GM21576 (cell line): Measurements from ENCODE around the gene CTNNB1.

Experiments used
- ATAC-seq: cut with Tn5 transposase; IDR thresholded peaks from one replicate; pipeline ENCODE4 v1.9.1; 2021; ENCODE audit warnings: mild to moderate bottlenecking, moderate library complexity; ENCODE audit not compliant: unreplicated experiment

CTNNB1 gene

DNA sequence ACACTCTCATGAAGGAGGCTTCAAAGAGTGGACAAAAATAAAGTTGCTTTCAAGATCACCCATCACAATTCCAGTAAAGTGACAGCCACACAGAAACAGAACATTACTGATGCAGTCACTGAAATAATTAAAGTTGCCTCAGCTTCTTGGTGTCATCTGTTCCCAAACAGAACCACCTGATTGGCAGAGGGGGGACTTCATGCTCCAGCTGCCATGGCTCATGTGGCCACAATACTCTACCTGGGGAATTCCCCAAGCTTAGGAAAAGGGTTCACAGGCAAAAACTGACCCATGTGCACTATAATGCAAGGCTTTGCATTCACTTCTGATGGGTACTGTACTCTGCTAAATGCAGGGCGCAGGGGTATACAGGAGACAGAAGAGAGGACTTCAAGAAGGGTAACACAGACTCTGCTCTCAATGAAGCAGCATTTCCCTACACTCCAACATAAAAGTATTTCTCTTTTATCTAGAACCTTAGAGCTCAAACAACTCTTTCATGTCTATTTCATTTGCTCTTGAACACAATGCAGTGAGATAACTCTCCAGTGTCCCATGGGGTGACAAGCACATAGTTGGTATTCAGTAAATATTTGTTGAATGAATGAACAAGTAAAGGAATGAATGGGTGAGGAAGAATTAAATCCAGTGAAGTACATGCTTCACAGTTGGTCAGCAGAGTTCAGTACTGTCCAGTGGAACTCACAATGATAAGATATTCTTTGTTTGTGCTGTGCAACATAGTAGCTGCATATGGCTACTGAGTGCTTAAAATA lies 8.6 kb upstream of the CTNNB1 start:
- no peak for ATAC-seq

DNA sequence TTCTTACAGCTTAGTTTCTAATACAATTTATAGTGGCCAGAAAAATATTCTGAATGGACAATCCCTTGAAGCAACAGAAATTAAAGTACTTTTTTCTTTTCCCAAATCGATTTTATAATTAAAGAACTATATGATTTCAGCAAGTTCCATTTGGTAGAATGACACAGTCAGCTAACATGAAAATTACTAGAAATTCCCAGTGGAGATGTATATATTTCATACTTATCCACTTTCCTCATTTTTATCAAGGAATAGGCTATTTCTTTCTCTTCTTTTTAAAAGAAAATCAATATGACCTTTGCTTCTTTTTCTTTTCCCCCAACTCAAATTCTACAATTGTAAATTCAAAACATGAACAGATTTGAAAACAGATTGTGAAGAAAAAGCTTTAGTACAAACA lies 6.4 kb upstream of the CTNNB1 start:
- no peak for ATAC-seq

DNA sequence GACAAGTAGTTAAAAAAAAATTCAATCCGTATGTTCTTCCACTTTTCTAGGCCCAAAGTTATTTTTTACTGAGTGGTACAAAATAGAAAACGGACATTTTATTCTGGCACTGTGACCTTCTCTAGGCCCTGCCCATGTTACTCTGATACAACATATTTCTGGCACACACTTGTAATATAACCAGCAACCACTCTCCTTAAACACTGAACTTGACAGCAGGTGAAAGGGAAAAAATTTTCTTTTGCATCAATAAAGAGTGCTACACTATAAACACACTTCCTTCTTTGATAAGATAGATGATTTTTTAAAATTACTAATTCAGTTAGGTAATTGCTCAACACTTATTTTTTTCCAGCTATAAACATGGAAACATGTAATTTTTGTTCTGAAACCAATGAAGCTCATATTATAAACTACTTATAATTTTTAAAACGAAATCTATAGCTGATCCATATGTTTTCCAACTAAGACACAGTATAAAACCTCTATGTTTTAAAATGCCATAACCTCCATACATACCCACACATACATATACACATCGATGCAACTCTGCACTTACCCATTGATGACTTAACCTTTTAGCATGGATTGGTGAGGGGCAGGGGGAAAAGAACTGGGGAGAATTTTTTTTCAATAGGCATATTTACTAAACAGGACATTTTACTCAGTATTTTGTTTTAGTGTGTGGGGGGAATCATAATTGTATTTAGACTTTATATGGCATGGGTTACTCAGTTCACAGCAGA lies 5.3 kb upstream of the CTNNB1 start:
- ATAC-seq, result no peak

DNA sequence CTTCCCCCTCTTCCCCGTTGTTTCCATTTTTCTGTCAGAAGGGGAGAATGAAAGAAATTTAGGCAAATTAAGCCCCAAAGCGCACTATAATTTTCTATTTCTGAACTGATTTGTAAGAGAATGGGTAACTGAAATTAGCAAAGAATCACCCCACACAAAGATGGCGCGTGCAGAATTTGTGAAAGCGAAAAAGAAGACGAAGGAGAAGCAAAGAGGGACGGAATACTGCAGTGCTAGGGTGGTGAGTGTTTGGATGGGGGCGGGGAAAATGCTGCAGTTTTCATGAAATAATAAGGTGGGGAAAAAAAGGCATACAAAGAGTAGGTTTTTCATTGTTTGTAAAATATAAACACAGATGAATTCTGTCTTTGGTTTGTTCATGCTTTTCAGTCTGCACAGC lies 4.6 kb upstream of the CTNNB1 start:
- no peak for ATAC-seq

DNA sequence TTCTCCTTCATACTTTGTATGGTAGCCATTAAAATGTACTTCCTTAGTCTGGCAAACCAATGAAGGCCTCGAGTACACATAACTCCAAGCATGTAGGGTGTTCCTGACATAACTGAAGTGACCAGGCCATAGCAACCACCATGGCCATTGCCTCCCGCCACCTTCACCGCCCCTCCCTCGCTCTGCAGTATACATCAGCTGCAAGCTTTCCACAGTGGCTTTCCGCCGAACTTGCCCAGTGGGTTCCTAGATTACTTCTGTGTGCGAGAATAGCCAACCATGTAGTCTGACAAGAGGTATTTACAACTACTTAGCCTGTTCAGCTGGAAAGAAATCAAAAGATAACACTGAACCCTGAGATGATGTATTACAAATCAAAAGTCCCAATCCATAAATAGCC lies 3.4 kb upstream of the CTNNB1 start:
- no peak for ATAC-seq

DNA sequence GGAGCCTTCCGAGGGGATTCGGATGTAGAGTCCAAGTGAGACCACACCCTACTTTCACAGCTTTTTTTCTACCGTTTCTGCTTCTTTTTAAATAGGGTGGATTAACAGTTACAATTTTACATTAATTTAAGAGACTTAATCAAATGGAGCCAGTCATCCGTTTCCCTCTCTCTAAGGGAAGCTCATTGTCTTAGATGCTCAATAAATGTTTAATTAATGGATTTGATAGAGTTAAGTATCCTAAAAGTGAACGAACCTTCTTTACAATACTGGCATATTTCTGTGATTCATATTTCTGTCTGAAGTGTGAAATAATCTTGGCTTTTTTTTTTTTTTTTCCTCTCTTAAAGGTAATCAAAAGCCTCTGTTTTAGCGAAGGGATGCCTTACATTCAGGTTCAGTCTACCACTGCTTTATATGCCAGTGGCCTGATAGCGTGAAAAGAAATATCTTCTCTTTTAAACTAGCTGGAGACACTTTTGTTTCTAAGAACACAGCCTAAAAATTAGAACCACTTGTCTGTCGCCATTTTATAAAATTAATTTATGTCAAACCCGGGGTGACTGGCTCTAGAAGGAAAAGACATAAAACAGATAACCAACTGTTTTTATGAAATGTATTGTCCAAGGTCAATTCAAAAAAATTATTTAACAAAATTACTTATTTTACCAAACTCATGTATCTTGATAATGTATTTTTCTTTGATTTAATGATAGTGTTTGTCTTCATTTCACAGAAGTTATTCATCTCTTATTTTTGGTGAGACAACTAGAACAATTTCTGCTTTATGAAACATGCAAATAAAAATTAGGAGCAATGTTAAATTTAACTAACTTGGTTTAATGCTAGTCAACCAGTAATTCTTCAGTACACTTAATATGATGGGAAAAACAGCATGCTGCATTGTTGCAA lies 2.5 kb upstream of the CTNNB1 start:
- ATAC-seq, result no peak

DNA sequence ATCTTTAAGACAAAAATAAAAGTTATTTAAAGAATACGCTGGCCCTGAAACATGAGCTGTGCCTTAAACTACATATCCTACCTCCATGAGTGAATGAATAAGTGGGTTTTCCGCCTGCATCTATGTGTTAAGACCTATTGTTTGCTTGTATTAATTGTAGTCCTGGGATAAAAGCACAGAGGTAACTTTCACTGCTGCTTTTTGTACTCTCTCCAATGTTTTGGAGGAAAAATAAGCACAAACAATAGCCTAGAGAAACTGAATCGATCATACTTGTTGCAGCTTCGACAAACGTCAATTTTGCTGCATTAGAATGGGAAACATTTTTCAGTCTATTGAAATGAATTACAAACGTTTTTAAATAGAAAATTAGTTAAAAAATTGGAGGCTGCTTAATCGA lies 1.3 kb upstream of the CTNNB1 start:
- no peak for ATAC-seq

DNA sequence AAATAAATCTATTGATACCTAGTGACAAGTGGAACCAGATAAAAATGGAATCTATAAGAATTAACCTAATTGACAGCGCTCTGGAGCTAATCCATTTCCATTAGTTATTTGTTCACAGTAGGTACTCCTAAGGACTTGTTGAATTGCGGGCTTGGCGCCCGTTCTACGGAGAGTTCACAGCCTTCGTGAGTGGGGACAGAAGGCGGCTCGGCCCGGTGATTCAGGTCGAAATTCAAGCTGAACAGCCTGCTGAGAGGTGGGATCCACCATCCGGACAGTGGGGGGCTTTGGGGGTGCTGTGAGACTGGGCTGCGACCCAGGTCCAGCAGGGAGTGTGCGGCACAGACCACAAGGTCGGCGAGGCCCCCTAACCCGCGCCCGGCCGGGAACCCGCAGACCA lies 779 bp upstream of the CTNNB1 start:
- no peak for ATAC-seq

DNA sequence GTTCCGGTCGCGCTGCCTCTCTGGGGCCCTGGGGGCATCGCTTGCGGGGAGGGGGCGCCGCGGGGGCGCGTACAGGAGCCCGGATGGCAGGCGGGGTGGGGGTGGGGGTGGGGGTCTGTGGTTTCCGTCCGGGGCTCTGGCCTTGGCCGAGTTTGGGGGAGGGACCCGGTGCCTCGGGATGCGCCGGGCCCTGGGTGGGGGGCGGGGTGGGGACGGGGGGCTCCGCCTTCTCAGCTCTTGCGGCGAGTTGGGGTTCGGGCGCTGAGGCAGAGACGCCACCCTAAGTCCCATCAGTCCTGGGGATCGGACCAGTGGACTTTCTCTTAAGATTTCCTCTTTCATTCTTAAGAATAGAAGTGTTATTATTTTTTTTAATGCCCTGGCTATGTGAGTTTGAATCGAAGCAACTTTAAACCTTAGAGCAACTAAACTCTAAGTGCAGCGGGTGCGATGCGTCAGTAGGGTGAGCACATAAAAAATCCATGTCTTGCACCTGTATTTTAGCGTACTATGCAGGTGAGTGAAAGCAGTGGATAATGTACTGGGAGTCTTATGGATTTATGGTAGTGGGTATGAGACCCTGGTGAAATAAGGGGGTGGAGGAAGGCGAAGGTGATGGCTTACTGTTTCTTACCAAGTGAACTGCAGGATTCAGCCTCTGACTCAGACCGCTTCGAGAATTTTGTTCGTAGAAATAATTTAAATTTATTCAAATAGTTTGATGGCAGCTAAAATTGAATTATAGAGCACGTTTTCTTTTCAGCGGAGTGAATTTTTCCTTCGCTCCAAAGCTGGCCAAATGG lies 762 bp downstream of the CTNNB1 start:
- ATAC-seq, result peak; percentile 6

DNA sequence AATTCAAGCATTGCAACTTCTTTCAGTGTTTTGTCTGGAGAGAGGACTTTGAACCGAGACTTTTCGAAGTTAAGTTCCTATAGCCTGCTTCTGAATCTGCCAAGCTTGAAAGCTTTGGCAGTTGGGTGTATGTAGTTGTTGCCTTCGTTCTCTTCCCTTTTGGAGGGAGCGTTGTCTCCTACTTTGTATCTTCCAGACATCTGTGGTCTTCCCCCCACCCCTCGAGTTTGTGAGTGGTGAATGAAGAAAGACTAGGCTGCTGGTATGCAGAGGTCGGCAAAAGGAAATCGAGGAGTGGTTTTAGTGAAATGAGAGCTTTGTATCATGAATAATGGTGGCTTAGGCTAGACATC lies 1.3 kb downstream of the CTNNB1 start:
- ATAC-seq, result no peak

DNA sequence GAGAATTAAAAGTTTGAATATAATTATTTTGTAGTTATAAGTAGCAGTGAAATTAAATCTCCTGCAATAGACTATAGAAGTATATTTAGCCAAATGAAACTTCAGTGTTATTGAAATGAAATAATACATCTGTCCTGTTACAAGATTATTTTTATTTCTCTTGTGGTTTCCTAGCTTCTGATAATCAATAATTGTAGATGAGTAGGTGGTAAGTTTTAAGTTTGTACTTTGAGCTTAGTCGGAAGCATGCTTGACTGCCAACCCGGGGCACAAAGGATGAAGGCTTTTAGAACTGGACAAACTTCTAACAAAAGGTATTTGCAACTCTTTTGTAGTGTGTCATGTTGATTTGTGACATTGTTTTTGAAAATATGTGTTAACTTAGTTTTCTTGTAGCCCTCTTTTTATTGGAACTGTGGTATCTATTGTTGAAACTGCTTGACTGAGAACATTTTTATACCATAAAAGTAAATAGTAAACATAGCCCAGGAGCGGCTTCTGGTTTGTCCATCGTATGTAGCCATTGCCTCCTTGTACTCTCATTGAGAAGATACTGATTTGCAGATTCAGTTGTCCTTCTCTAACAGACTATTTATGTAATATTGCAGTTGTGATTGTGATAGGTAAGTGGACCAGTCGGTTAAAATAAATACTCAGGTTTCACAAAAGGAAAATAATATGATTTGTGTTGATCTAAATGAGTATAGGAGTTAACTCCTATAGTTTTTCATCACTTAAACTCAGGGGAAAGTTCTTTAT lies 2.9 kb downstream of the CTNNB1 start:
- ATAC-seq, result no peak

DNA sequence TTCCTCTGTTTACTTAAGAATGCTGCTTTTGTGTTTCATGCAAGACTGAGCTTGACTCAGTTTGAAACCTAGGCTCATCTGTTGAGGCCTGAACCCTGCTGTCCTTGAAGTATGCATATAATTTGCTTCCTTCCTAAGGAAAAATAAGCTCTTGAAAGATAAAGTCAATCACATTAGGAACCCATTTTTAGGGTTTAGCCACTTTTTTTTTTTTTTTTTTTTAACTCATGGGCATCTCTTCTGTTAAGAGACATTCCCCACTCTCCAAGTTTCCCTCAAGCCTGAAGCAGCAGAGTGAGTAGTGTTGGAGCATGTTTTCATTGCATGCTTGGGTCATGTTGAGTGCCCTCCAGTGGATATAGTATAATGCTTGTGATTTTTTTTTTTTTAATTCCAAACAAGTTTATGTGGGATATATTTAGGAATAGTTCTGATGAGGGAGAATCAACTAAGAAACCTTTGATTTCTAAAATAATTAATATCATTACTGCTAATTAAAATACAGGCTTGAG lies 3.6 kb downstream of the CTNNB1 start:
- no peak for ATAC-seq

DNA sequence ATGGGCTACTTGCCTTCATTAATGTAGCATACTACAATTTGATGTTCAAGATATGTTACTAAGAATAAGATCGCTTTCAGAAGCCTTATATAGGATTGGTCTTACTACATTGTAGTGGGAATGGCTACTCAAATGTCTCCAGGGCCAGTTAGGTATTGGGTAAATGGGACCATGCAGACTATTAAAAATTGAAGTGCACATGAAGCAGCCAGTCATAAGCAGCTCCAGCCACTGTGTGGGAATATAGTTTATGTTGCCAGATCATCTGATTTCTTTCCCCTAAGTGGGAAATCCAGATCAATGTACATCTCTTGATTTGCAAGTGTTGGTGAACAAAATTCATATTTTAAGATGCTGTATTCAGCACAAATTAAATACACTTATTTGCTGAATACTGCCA lies 5.1 kb downstream of the CTNNB1 start:
- no peak for ATAC-seq

DNA sequence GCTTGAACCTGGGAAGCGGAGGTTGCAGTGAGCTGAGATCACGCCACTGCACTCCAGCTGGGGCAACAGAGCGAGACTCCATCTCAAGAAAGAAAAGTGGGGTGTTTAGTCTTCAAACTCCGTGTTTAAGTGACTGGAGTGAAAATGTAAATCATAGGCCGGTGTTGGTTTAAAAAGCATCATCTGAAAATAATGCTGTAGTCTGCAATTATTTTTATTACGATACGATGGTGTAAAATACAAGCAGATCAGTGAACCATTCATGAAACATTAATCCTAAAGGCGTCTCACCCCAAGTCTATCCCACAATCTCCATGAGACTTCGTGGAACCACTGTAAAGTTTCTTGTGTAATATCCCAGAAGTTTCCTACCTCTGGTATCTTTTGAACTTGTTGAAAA lies 6.3 kb downstream of the CTNNB1 start:
- no peak for ATAC-seq

DNA sequence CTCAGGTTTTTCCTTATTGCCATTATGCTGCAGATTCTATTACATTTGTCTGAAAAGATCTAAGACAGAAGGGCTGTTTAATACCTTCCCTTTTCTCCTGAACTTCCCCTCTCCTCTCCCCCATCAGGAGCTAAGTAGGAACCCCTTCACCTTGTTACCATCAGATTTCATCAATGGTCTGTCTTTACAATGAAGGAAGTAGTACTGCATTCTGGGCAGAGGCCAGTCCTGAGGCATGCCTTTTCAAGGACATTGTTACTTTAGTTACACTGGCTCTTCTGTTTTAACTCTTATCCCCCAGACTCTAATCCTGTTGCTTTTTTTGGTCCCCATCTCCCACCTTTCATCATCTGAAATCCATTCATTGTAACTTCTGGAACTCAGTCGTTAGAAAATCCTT lies 8.1 kb downstream of the CTNNB1 start:
- no peak for ATAC-seq

DNA sequence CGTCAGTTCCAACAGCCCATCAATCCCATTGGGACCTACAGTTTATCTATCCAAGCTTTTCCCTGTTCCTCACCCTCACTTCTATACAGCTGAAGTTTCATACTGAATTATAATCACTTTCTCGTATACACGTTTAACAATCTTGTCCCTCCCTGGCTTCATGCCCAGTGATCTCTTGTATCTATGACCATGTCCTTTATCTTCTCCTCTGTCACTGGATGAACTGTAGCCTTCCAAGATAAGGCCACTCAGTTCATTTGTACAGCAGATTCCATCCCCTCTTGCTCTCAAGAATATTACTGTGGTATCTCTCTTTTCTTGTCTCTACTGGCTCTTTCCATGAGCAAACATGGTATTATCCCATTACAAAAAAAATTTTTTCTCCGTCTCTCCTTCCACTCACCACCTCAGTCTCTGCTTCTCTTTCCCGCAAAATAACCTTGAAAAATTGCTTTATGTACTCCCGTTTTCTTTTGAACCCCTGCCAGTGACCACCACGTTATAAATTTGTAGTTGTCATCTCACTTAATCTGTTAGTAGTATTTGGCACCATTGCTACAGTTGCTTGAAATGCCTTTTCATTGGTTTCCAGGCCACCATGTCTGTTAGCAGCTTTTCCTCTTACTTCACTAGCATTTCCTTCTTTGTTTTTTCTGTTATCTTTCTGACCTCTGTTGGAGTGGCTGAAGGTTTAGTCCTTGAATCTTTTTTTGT lies 9.4 kb downstream of the CTNNB1 start:
- no peak for ATAC-seq

DNA sequence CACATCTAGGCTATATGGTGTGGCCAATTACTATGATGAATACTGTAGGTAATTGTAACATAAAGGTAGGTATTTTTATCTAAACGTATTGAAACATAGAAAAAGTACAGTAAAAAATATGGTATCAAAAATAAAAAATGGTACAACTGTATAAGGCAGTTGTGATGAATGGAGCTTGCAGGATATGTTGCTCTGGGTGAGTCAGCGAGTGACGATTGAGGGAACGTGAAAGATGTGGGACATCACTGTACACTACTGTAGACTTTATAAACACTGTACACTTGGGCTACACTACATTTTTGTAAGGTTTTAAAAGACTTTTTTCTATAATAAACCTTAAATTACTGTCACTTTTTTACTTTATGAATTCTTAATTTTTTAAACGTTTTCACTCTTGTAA lies 10.3 kb downstream of the CTNNB1 start:
- no peak for ATAC-seq

DNA sequence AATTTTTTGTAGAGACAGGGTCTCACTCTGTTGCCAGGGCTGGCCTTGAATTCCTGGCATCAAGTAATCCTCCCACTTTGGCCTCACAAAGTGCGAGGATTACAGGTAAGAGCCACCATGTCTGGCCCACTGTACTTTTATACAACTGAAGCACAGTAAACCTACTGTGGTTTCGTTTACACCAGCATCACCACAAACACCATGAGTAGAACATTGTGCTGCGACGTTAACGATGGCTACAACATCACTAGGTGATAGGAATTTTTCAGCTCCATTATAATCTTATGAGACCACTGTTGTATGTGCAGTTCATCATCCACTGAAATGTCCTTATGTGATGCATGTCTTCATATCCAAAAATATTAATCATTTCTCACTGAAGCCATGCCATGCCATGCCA lies 11.7 kb downstream of the CTNNB1 start:
- ATAC-seq, result no peak

DNA sequence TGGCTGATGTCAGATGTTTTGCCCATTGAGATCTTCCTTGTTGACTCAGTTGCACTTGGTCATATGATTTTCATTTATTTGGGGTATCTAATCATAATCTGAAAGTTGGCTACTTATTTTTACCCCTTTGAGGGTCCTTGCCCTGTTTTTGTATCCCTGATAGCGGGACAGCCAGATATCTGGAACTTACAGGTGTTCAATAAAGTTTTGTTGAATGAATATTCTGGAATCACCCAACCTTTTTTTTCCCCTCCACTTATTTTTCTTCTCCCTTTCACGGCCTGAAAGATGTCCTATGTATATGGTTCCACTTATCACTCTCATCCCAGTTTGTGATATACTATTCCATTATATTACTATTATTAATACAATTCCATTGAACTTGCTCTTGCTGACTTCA lies 12.8 kb downstream of the CTNNB1 start:
- ATAC-seq, result no peak
